Lower leg skin (tissue), 3 donors: Measurements from ENCODE around the gene IL24.

Source experiments
- CTCF ChIP-seq, 3 donors: fragments of 450-650 bp; IDR thresholded peaks; one replicate each; pipeline ENCODE4 v1.5.1; 2016; ENCODE audit warnings: antibody characterized with exemption in 3 of 3, mild to moderate bottlenecking in 3 of 3, moderate library complexity in 2 of 3
- POLR2A ChIP-seq, 2 donors: fragments of 450-650 bp; IDR thresholded peaks; one replicate each; pipeline ENCODE4 v1.6.1; 2016 to 2017; ENCODE audit warnings: antibody characterized with exemption in 2 of 2, mild to moderate bottlenecking in 1 of 2, moderate library complexity in 1 of 2

GRCh38 chr1:206895325-206895724, 1.9 kb upstream of the IL24 start:
- no peak for TF ChIP-seq CTCF (IDR thresholded peaks at IDR 0.05)
- TF ChIP-seq POLR2A (IDR thresholded peaks at IDR 0.05): no peak
